Uterus (tissue), 2 donors: ENCODE data around the gene ARAP2.

Experiments used
- CTCF ChIP-seq, 4 experiments: fragments of 200-600 bp in 2 of 4; fragments of 450-650 bp in 2 of 4; sonication (generic) in 2 of 4; IDR thresholded peaks; one replicate each; pipeline ENCODE4 v1.5.1; 2016 to 2019; ENCODE audit warnings: antibody characterized with exemption in 4 of 4, mild to moderate bottlenecking in 2 of 4, moderate library complexity in 1 of 4
- POLR2A ChIP-seq, 2 donors: fragments of 450-650 bp; IDR thresholded peaks; one replicate each; pipeline ENCODE4 v1.6.1; 2016; ENCODE audit warnings: antibody characterized with exemption in 2 of 2, mild to moderate bottlenecking in 1 of 2, moderate library complexity in 1 of 2

- TF ChIP-seq CTCF (IDR thresholded peaks at IDR 0.05), result no peak
- TF ChIP-seq POLR2A (IDR thresholded peaks at IDR 0.05), result no peak
Observed at GRCh38 chr4:36249610-36250009, 5.3 kb upstream of the ARAP2 start.
